ENCODE data around the gene CYB5D1.

- no peak for TF ChIP-seq CTCF (IDR thresholded peaks at IDR 0.05)
- TF ChIP-seq ZFX (IDR thresholded peaks at IDR 0.05; ENCODE audit: borderline replicate concordance) = no peak
Observed at GRCh38 chr17:7894866-7895265, 37.1 kb downstream of the CYB5D1 start.

Data from 22Rv1 (cell line).